Renal pelvis (tissue), 4 donors: ENCODE measurements around the gene BCL2L2. TPM values are rescaled to one million over a fixed set of nuclear protein-coding genes. Genes with fewer than 3 reads are reported as not detected.

Experiments used
- DNase-seq: peaks from one replicate; pipeline ENCODE4 v3.0.0-alpha.2; 2013
- polyA plus RNA-seq, 3 donors: library from polyadenylated mRNA; unstranded; fragments of 120-200 nt; gene quantifications; one replicate each; pipeline ENCODE4 v1.2.1, GENCODE V29; 2013; ENCODE audit not compliant: insufficient read length in 3 of 3

The BCL2L2 gene
- polyA plus RNA-seq, 3 donors, result 38.2 to 54.4 (median 47.7) TPM

- no peak for DNase-seq
Observed at GRCh38 chr14:23297611-23298277, 8.9 kb upstream of the BCL2L2 start.

- DNase-seq, result peak; percentile 48
Observed at GRCh38 chr14:23299211-23299957, 7.2 kb upstream of the BCL2L2 start.

- DNase-seq, result no peak
Observed at GRCh38 chr14:23299986-23300686, 6.5 kb upstream of the BCL2L2 start.

GRCh38 chr14:23300687-23301223, 5.9 kb upstream of the BCL2L2 start:
- no peak for DNase-seq

GRCh38 chr14:23301288-23301968, 5.2 kb upstream of the BCL2L2 start:
- DNase-seq, result peak; percentile 98

GRCh38 chr14:23301969-23302289, 4.7 kb upstream of the BCL2L2 start:
- no peak for DNase-seq

GRCh38 chr14:23302290-23303225, 4.1 kb upstream of the BCL2L2 start, which contains the start of gene PPP1R3E:
Gene PPP1R3E, minus strand, starts transcription at chr14:23302859. Its CDS starts 283 bp downstream, at chr14:23302576.
- peak; percentile 55 for DNase-seq

GRCh38 chr14:23307146-23307530, 505 bp downstream of the BCL2L2 start:
- DNase-seq, result no peak

- DNase-seq, result no peak
Observed at GRCh38 chr14:23307687-23308644, 1.3 kb downstream of the BCL2L2 start.

GRCh38 chr14:23308721-23309445, 2.2 kb downstream of the BCL2L2 start:
- no peak for DNase-seq

- DNase-seq, result no peak
Observed at GRCh38 chr14:23310546-23310945, 3.9 kb downstream of the BCL2L2 start.

- no peak for DNase-seq
Observed at GRCh38 chr14:23316300-23316699, 9.7 kb downstream of the BCL2L2 start.

GRCh38 chr14:23319746-23320583, 13.3 kb downstream of the BCL2L2 start:
- DNase-seq, result no peak

GRCh38 chr14:23320584-23321571, 14.2 kb downstream of the BCL2L2 start, which contains the start of gene PABPN1:
Gene PABPN1, plus strand, starts transcription at chr14:23321457. Its CDS starts 13 bp downstream, at chr14:23321470.
- DNase-seq, result peak; percentile 100

- peak; percentile 21 for DNase-seq
Observed at GRCh38 chr14:23321572-23322547, 15.2 kb downstream of the BCL2L2 start.
